Endothelial cell of umbilical vein (primary cell): ENCODE data around the gene UBC.

Source experiments
- CTCF ChIP-seq, 2 donors: IDR thresholded peaks; 1 replicate in 1 of 2; 2 replicates in 1 of 2; pipeline ENCODE4 v1.5.1; 2011; ENCODE audit warnings: low read length in 2 of 2, mild to moderate bottlenecking in 2 of 2, moderate library complexity in 2 of 2, control low read depth in 1 of 2, inconsistent platforms in 1 of 2, low read depth in 1 of 2; ENCODE audit not compliant: insufficient read depth in 1 of 2; ENCODE audit errors: extremely low read depth in 1 of 2
- EZH2 ChIP-seq: IDR thresholded peaks from 2 replicates; pipeline ENCODE4 v1.6.1; 2012; ENCODE audit warnings: borderline replicate concordance, low read depth, mild to moderate bottlenecking, moderate library complexity, low read length, inconsistent platforms; ENCODE audit not compliant: severe bottlenecking
- FOS ChIP-seq: IDR thresholded peaks from 2 replicates; pipeline ENCODE4 v1.6.1; 2011; ENCODE audit warnings: mild to moderate bottlenecking, low read length, moderate library complexity, borderline replicate concordance; ENCODE audit not compliant: insufficient read depth
- GATA2 ChIP-seq: IDR thresholded peaks from 2 replicates; pipeline ENCODE4 v1.7.0; 2011; ENCODE audit warnings: low read depth, mild to moderate bottlenecking, moderate library complexity, mixed read lengths, low read length; ENCODE audit not compliant: insufficient read length, insufficient read depth
- JUN ChIP-seq: IDR thresholded peaks from 2 replicates; pipeline ENCODE4 v1.6.1; 2011; ENCODE audit warnings: borderline replicate concordance, low read depth; ENCODE audit not compliant: insufficient read length, insufficient read depth
- MAX ChIP-seq: IDR thresholded peaks from 2 replicates; pipeline ENCODE4 v1.6.1; 2011; ENCODE audit not compliant: insufficient read depth, insufficient read length
- MYC ChIP-seq: IDR thresholded peaks from one replicate; pipeline ENCODE4 v1.6.1; 2011; ENCODE audit warnings: mild to moderate bottlenecking, low read depth, low read length
- POLR2A ChIP-seq: IDR thresholded peaks from 2 replicates; pipeline ENCODE4 v1.6.1; 2012; ENCODE audit warnings: low read depth, mild to moderate bottlenecking, control low read depth, low read length
- POLR2AphosphoS5 ChIP-seq: IDR thresholded peaks from 2 replicates; pipeline ENCODE4 v1.6.1; 2012; ENCODE audit warnings: low read depth, mild to moderate bottlenecking, control low read depth, low read length, moderate library complexity; ENCODE audit not compliant: insufficient read depth

- TF ChIP-seq CTCF (IDR thresholded peaks at IDR 0.05; ENCODE audit: extremely low read depth in 1 of 2, insufficient read depth in 1 of 2, low read depth in 1 of 2, low read length in 2 of 2): no peak
- no peak for TF ChIP-seq MAX
- no peak for TF ChIP-seq POLR2AphosphoS5
- TF ChIP-seq MYC: no peak
- TF ChIP-seq POLR2A: no peak
- no peak for TF ChIP-seq EZH2
- TF ChIP-seq JUN: no peak
- no peak for TF ChIP-seq FOS
- TF ChIP-seq GATA2: no peak
Measured at GRCh38 chr12:124869059-124869665, 45.3 kb downstream of the UBC start.
